ENCODE results near the gene SLC25A10. TPM values are rescaled to one million over a fixed set of nuclear protein-coding genes. Genes with fewer than 3 reads are reported as not detected.

The SLC25A10 gene
- total and polyA plus RNA-seq, 7 experiments from 2014 or later: 3.4 to 27.4 (median 5.2) TPM

GRCh38 chr17:81707725-81708646, 4.1 kb upstream of the SLC25A10 start:
- H3K36me3 Mint-ChIP-seq: peaks cover 0 to 11% (median 0%) of the 10 kb centered on the region in 5 donors
- H3K9me3 ChIP-seq (ENCODE audit: control insufficient read depth in 2 of 3, low read length in 3 of 3): no peaks in the 10 kb centered on the region
- H3K27me3 ChIP-seq (ENCODE audit: control insufficient read depth in 2 of 2, insufficient read depth in 2 of 2, low read length in 2 of 2): no peaks in the 10 kb centered on the region
- H3K4me1 Mint-ChIP-seq: peaks cover 14 to 35% (median 27%) of the 10 kb centered on the region in 7 donors
- H3K4me3 Mint-ChIP-seq: no peak overlapping the region
- H3K27ac ChIP-seq (ENCODE audit: low read depth, low read length): no peak overlapping the region
- no peak overlapping the region for H3K27ac Mint-ChIP-seq
- no peaks in the 10 kb centered on the region for H3K27me3 Mint-ChIP-seq
- H3K36me3 ChIP-seq (ENCODE audit: control insufficient read depth in 2 of 3, insufficient read depth in 3 of 3, low read length in 3 of 3): peaks cover 0 to 35% (median 0%) of the 10 kb centered on the region in 3 experiments
- intact Hi-C loops (cut with micrococcal nuclease): no loop called here
- H3K4me1 ChIP-seq (ENCODE audit: control insufficient read depth in 2 of 2, insufficient read depth in 2 of 2, low read length in 2 of 2): peaks cover 23 to 24% of the 10 kb centered on the region in 2 donors
- H3K9me3 Mint-ChIP-seq: no peaks in the 10 kb centered on the region
- CTCF ChIA-PET: no interaction called here
- POLR2A ChIA-PET: interaction anchor here (0.6 to 1.1 kb wide), 3 partner anchors 24 to 147 kb away, joined by 3 to 7 read pairs (median 4); partner anchors contain the start of genes ARL16 and HGS
- no peak overlapping the region for H3K4me3 ChIP-seq (ENCODE audit: low read length)
- ATAC-seq: no peak
- DNase-seq: no peak

- Mint-ChIP-seq H3K36me3 (peaks cover 0 to 11% (median 0%) of the 10 kb centered on the region in 5 donors), H3K4me1 (peaks cover 14 to 34% (median 31%) of the 10 kb centered on the region in 7 donors), H3K27me3 (no peaks in the 10 kb centered on the region), H3K9me3 (no peaks in the 10 kb centered on the region), H3K27ac (peak overlapping the region in 2 of 9 donors; percentile 32 to 33), H3K4me3 (no peak overlapping the region)
- CTCF ChIA-PET: no interaction called here
- no peaks in the 10 kb centered on the region for H3K27me3 ChIP-seq (ENCODE audit: control insufficient read depth in 2 of 2, insufficient read depth in 2 of 2, low read length in 2 of 2)
- H3K4me1 ChIP-seq (ENCODE audit: control insufficient read depth in 2 of 2, insufficient read depth in 2 of 2, low read length in 2 of 2): peaks cover 22% of the 10 kb centered on the region in 2 donors
- H3K27ac ChIP-seq (ENCODE audit: low read depth, low read length): no peak overlapping the region
- no peak for DNase-seq
- POLR2A ChIA-PET: interaction anchor here (1.4 to 1.6 kb wide), 2 partner anchors 26 to 42 kb away, joined by 5 read pairs; partner anchors contain the start of genes ARL16, CCDC137, HGS and OXLD1
- intact Hi-C loops (cut with micrococcal nuclease): no loop called here
- no peaks in the 10 kb centered on the region for H3K9me3 ChIP-seq (ENCODE audit: control insufficient read depth in 2 of 3, low read length in 3 of 3)
- peaks cover 0 to 31% (median 0%) of the 10 kb centered on the region in 3 experiments for H3K36me3 ChIP-seq (ENCODE audit: control insufficient read depth in 2 of 3, insufficient read depth in 3 of 3, low read length in 3 of 3)
- H3K4me3 ChIP-seq (ENCODE audit: low read length): no peak overlapping the region
- ATAC-seq: no peak
Measured at GRCh38 chr17:81708739-81709185, 3.3 kb upstream of the SLC25A10 start.

GRCh38 chr17:81710514-81711308, 1.4 kb upstream of the SLC25A10 start:
- POLR2A ChIA-PET: interaction anchor here (0.7 to 1.3 kb wide), 5 partner anchors 27 to 490 kb away, joined by 3 read pairs; partner anchors contain the start of genes ARL16, CCDC137, HGS and OXLD1
- Mint-ChIP-seq H3K36me3 (peaks cover 0 to 9% (median 0%) of the 10 kb centered on the region in 5 donors), H3K4me1 (peaks cover 9 to 25% (median 18%) of the 10 kb centered on the region in 7 donors), H3K27me3 (no peaks in the 10 kb centered on the region), H3K9me3 (no peaks in the 10 kb centered on the region), H3K4me3 (peak overlapping the region; percentile 71 to 85 (median 78)), H3K27ac (peak overlapping the region in 8 of 9 donors; percentile 33 to 86 (median 78))
- DNase-seq: peak in 1 of 9 donors; percentile 18
- Histone ChIP-seq H3K4me1 (ENCODE audit: control insufficient read depth in 2 of 2, insufficient read depth in 2 of 2, low read length in 2 of 2) (peaks cover 13% of the 10 kb centered on the region in 2 donors), H3K36me3 (ENCODE audit: control insufficient read depth in 2 of 3, insufficient read depth in 3 of 3, low read length in 3 of 3) (peaks cover 0 to 24% (median 0%) of the 10 kb centered on the region in 3 experiments), H3K27me3 (ENCODE audit: control insufficient read depth in 2 of 2, insufficient read depth in 2 of 2, low read length in 2 of 2) (no peaks in the 10 kb centered on the region), H3K4me3 (ENCODE audit: low read length) (peak overlapping the region; percentile 9), H3K9me3 (ENCODE audit: control insufficient read depth in 2 of 3, low read length in 3 of 3) (no peaks in the 10 kb centered on the region), H3K27ac (ENCODE audit: low read depth, low read length) (peak overlapping the region; percentile 46)
- CTCF ChIA-PET: interaction anchor here (0.5 to 0.6 kb wide), 2 partner anchors 366 to 824 kb away, joined by 3 to 6 read pairs; no protein-coding TSS in a partner anchor
- intact Hi-C loops (cut with micrococcal nuclease): no loop called here
- ATAC-seq: no peak

DNA sequence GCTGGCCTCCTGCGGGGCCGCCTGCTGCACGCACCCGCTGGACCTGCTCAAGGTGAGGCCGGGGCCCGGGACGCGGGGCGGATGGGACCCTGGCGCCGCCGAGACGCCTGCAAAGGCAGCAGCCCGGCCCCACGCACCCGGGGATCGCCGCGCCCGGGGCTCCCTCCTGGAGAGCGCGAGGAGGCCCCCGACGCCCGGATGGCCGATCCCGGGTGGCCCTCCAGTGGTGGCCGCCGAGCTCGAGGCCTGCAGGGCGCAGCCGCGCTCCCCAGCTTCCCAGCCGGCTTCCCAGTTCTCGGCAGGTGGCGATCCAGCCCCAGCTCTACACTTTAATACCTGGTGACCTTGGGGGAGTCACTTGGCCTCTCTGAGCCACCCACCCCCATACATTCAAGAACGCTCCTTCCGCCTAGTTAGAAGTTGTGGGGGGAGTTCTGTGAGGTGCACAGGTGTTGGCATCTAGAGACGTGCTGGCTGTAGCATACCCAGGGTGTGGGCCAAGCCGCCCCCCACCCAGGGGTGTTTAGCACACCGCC, 452 bp downstream of the SLC25A10 start:
- ChIA-PET POLR2A (interaction anchor here (0.6 to 1.8 kb wide), 3 partner anchors 50 to 410 kb away, joined by 3 to 4 read pairs (median 4); no protein-coding TSS in a partner anchor), CTCF (interaction anchor here (0.7 kb wide), 1 partner anchor 16 kb away, joined by 3 read pairs; no protein-coding TSS in a partner anchor)
- H3K4me3 ChIP-seq (ENCODE audit: low read length): peak overlapping the region; percentile 24
- DNase-seq: peak in 1 of 9 donors; percentile 38
- H3K4me1 ChIP-seq (ENCODE audit: control insufficient read depth in 2 of 2, insufficient read depth in 2 of 2, low read length in 2 of 2): peaks cover 13% of the 10 kb centered on the region in 2 donors
- Mint-ChIP-seq H3K4me1 (peaks cover 9 to 23% (median 18%) of the 10 kb centered on the region in 7 donors), H3K36me3 (no peaks in the 10 kb centered on the region), H3K4me3 (peak overlapping the region; percentile 78 to 90 (median 86)), H3K27me3 (no peaks in the 10 kb centered on the region), H3K9me3 (no peaks in the 10 kb centered on the region), H3K27ac (peak overlapping the region in 6 of 9 donors; percentile 32 to 77 (median 60))
- peak; percentile 5 for ATAC-seq
- H3K9me3 ChIP-seq (ENCODE audit: control insufficient read depth in 2 of 3, low read length in 3 of 3): no peaks in the 10 kb centered on the region
- peak overlapping the region; percentile 55 for H3K27ac ChIP-seq (ENCODE audit: low read depth, low read length)
- H3K36me3 ChIP-seq (ENCODE audit: control insufficient read depth in 2 of 3, insufficient read depth in 3 of 3, low read length in 3 of 3): peaks cover 0 to 5% (median 0%) of the 10 kb centered on the region in 3 experiments
- intact Hi-C loops (cut with micrococcal nuclease): loop anchor here (1.0 to 2.0 kb wide), 4 partner anchors 9 to 148 kb away; partner anchors contain the start of genes ARL16 (in 2 of the 2), MRPL12 (in 2 of the 2) and P4HB (in 2 of the 2)
- H3K27me3 ChIP-seq (ENCODE audit: control insufficient read depth in 2 of 2, insufficient read depth in 2 of 2, low read length in 2 of 2): no peaks in the 10 kb centered on the region

DNA sequence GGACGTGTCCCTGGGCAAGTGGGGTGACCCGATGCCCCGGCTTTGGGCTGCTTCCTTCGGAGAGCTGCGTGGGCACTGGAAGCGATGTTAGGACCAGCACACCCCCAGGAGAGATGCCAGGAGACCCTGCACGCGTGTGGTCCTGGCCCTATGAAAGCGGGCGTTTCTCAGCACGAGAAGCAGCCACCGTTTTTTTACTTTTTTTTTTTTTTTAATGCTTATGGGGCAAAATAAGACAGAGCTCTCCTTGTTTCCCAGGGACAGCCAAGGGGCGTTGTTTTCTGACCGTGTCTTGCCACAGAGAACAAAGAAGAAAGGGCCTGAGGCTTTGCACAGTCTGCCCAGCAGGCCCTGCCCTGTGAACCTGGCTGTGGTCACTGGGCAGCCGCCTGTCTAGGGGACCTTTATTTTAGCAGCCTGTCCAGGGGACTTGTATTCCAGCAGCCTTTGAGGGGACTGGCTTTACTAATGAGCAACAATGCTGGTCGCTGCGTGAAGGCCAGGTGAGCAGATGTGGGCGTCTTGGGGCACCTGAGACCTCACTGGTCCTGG, 996 bp downstream of the SLC25A10 start:
- Histone ChIP-seq H3K36me3 (ENCODE audit: control insufficient read depth in 2 of 3, insufficient read depth in 3 of 3, low read length in 3 of 3) (no peaks in the 10 kb centered on the region), H3K9me3 (ENCODE audit: control insufficient read depth in 2 of 3, low read length in 3 of 3) (no peaks in the 10 kb centered on the region), H3K27ac (ENCODE audit: low read depth, low read length) (peak overlapping the region; percentile 55), H3K4me1 (ENCODE audit: control insufficient read depth in 2 of 2, insufficient read depth in 2 of 2, low read length in 2 of 2) (peaks cover 13% of the 10 kb centered on the region in 2 donors), H3K4me3 (ENCODE audit: low read length) (peak overlapping the region; percentile 24), H3K27me3 (ENCODE audit: control insufficient read depth in 2 of 2, insufficient read depth in 2 of 2, low read length in 2 of 2) (no peaks in the 10 kb centered on the region)
- ATAC-seq (no peak), DNase-seq (no peak)
- intact Hi-C loops (cut with micrococcal nuclease): loop anchor here in 1 of 2 donors (2.0 kb wide), 1 partner anchor 148 kb away; the partner anchor contains the start of gene P4HB
- ChIA-PET CTCF (interaction anchor here (0.7 kb wide), 1 partner anchor 16 kb away, joined by 3 read pairs; no protein-coding TSS in a partner anchor), POLR2A (interaction anchor here (1.0 to 1.8 kb wide), 2 partner anchors 50 to 156 kb away, joined by 4 read pairs; no protein-coding TSS in a partner anchor)
- H3K36me3 Mint-ChIP-seq: no peaks in the 10 kb centered on the region
- H3K9me3 Mint-ChIP-seq: no peaks in the 10 kb centered on the region
- H3K27ac Mint-ChIP-seq: peak overlapping the region in 6 of 9 donors; percentile 32 to 77 (median 60)
- H3K27me3 Mint-ChIP-seq: no peaks in the 10 kb centered on the region
- peak overlapping the region; percentile 78 to 90 (median 86) for H3K4me3 Mint-ChIP-seq
- H3K4me1 Mint-ChIP-seq: peaks cover 9 to 23% (median 18%) of the 10 kb centered on the region in 7 donors

Measured in naive thymus-derived CD4-positive, alpha-beta T cell (primary cell).